ENCODE measurements around the gene GSE1.

DNA sequence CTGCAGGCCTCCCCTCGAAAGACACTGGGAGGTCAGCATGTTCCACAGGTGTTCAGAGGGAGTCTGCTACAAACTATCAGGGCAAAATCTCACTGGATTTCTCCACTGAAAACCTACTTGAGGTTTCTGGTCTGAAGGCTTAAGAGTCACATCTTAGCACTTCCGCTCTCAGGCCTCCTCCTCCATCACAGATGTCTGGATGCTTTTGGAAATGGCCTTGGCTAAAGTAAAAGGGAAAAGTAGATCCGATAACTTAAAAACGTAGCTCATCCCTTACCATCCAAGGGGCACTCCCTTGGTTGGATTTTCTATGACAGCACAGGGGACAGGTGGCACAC is 61.3 kb downstream of the GSE1 start:
- TF ChIP-seq, protein P1, sequence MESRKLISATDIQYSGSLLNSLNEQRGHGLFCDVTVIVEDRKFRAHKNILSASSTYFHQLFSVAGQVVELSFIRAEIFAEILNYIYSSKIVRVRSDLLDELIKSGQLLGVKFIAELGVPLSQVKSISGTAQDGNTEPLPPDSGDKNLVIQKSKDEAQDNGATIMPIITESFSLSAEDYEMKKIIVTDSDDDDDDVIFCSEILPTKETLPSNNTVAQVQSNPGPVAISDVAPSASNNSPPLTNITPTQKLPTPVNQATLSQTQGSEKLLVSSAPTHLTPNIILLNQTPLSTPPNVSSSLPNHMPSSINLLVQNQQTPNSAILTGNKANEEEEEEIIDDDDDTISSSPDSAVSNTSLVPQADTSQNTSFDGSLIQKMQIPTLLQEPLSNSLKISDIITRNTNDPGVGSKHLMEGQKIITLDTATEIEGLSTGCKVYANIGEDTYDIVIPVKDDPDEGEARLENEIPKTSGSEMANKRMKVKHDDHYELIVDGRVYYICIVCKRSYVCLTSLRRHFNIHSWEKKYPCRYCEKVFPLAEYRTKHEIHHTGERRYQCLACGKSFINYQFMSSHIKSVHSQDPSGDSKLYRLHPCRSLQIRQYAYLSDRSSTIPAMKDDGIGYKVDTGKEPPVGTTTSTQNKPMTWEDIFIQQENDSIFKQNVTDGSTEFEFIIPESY (IDR thresholded peaks at IDR 0.05; ENCODE audit: extremely low read depth, insufficient replicate concordance, low read length), result no peak
- TF ChIP-seq, protein P2, sequence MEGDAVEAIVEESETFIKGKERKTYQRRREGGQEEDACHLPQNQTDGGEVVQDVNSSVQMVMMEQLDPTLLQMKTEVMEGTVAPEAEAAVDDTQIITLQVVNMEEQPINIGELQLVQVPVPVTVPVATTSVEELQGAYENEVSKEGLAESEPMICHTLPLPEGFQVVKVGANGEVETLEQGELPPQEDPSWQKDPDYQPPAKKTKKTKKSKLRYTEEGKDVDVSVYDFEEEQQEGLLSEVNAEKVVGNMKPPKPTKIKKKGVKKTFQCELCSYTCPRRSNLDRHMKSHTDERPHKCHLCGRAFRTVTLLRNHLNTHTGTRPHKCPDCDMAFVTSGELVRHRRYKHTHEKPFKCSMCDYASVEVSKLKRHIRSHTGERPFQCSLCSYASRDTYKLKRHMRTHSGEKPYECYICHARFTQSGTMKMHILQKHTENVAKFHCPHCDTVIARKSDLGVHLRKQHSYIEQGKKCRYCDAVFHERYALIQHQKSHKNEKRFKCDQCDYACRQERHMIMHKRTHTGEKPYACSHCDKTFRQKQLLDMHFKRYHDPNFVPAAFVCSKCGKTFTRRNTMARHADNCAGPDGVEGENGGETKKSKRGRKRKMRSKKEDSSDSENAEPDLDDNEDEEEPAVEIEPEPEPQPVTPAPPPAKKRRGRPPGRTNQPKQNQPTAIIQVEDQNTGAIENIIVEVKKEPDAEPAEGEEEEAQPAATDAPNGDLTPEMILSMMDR (IDR thresholded peaks at IDR 0.05 in 2 of 3, conservative IDR thresholded peaks at IDR 0.05 in 1 of 3; ENCODE audit: borderline replicate concordance in 1 of 3, insufficient read depth in 1 of 3, low read depth in 2 of 3, low read length in 2 of 3), result no peak
- no peak for TF ChIP-seq SIN3A (IDR thresholded peaks at IDR 0.05; ENCODE audit: low read depth)
- no peak for TF ChIP-seq CBX3 (IDR thresholded peaks at IDR 0.05; ENCODE audit: low read depth)
- no peak for TF ChIP-seq RAD21 (IDR thresholded peaks at IDR 0.05; ENCODE audit: low read depth)
- TF ChIP-seq JUND (IDR thresholded peaks at IDR 0.05), result no peak
